ENCODE results near the gene LRRFIP1. TPM values are rescaled to one million over a fixed set of nuclear protein-coding genes. Genes with fewer than 3 reads are reported as not detected.

LRRFIP1 gene
- total and polyA plus RNA-seq, 4 donors: 79.7 to 194 (median 94.1) TPM

DNA sequence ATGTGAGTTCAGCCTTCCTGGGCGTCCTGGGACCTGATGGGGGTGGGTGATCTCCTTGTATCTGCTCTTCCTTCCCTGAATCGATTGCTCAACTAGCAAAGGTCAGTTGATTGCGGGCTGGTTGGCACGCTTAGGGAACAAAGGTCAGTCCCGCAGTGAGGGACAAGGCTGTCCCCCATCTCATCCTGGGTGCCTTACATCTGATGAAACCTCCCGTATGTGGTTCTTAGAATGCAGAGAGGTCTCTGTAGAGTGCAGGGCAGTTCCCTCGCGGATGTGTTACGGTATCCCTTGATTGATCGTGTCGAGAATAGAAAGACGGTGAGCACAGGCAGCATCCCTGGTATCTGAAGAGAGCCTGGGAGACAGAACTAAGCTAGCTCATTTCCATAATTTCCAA, 114.8 kb downstream of the LRRFIP1 start:
- 69 to 80% methylated on average over 12 of the region's 12 CpGs for WGBS, 2 donors
- ATAC-seq (ENCODE audit: insufficient read depth, low FRiP score): no peak
- peaks cover 0 to 9% (median 1%) of the 10 kb centered on the region in 4 donors for H3K36me3 ChIP-seq (ENCODE audit: control insufficient read depth in 4 of 4, insufficient read depth in 4 of 4, low read length in 4 of 4)
- no peak for DNase-seq
- H3K9ac ChIP-seq (ENCODE audit: insufficient read depth in 1 of 2, low read length in 2 of 2): no peak overlapping the region
- TF ChIP-seq, protein P1, sequence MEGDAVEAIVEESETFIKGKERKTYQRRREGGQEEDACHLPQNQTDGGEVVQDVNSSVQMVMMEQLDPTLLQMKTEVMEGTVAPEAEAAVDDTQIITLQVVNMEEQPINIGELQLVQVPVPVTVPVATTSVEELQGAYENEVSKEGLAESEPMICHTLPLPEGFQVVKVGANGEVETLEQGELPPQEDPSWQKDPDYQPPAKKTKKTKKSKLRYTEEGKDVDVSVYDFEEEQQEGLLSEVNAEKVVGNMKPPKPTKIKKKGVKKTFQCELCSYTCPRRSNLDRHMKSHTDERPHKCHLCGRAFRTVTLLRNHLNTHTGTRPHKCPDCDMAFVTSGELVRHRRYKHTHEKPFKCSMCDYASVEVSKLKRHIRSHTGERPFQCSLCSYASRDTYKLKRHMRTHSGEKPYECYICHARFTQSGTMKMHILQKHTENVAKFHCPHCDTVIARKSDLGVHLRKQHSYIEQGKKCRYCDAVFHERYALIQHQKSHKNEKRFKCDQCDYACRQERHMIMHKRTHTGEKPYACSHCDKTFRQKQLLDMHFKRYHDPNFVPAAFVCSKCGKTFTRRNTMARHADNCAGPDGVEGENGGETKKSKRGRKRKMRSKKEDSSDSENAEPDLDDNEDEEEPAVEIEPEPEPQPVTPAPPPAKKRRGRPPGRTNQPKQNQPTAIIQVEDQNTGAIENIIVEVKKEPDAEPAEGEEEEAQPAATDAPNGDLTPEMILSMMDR (IDR thresholded peaks at IDR 0.05; ENCODE audit: control extremely low read depth, extremely low read depth): no peak
- peaks cover 2 to 14% (median 10%) of the 10 kb centered on the region in 5 donors for H3K4me1 ChIP-seq (ENCODE audit: control insufficient read depth in 5 of 5, insufficient read depth in 5 of 5, low read length in 5 of 5)
- no peak overlapping the region for H3K4me3 ChIP-seq
- H3K9me3 ChIP-seq (ENCODE audit: control insufficient read depth in 4 of 4, insufficient read depth in 3 of 4, low read length in 3 of 4): no peaks in the 10 kb centered on the region
- H3K27ac ChIP-seq (ENCODE audit: low read depth in 1 of 2, low read length in 1 of 2): no peak overlapping the region
- no peaks in the 10 kb centered on the region for H3K27me3 ChIP-seq (ENCODE audit: control insufficient read depth in 3 of 3, insufficient read depth in 3 of 3, low read length in 2 of 3)

DNA sequence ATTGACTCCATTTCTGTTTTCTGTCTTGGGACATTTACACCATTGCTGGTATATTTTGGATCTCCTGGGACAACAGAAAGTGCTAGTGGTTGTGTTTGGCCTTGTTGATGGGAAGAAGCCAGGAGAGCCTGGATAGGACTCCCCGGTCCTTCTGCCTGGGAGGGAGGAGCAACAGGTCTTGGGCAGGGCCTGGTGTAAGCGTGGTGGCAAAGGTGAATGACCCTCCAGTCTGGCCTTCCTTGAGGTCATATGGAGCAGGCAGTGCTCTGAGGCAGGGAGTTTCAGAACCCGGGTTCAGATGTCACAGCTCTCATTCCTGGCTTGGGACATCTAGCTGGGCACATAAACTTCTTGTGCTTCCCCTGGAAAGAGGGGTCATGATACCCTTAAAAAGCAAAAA, 115.2 kb downstream of the LRRFIP1 start:
- no peak for ATAC-seq (ENCODE audit: insufficient read depth, low FRiP score)
- H3K27ac ChIP-seq (ENCODE audit: low read depth in 1 of 2, low read length in 1 of 2): no peak overlapping the region
- H3K4me3 ChIP-seq: no peak overlapping the region
- peaks cover 2 to 14% (median 6%) of the 10 kb centered on the region in 5 donors for H3K4me1 ChIP-seq (ENCODE audit: control insufficient read depth in 5 of 5, insufficient read depth in 5 of 5, low read length in 5 of 5)
- 87% methylated on average over 3 of the region's 3 CpGs for WGBS, 2 donors
- H3K9me3 ChIP-seq (ENCODE audit: control insufficient read depth in 4 of 4, insufficient read depth in 3 of 4, low read length in 3 of 4): no peaks in the 10 kb centered on the region
- TF ChIP-seq, protein P1 (IDR thresholded peaks at IDR 0.05; ENCODE audit: control extremely low read depth, extremely low read depth): no peak
- no peaks in the 10 kb centered on the region for H3K27me3 ChIP-seq (ENCODE audit: control insufficient read depth in 3 of 3, insufficient read depth in 3 of 3, low read length in 2 of 3)
- DNase-seq: no peak
- H3K36me3 ChIP-seq (ENCODE audit: control insufficient read depth in 4 of 4, insufficient read depth in 4 of 4, low read length in 4 of 4): peaks cover 0 to 10% (median 1%) of the 10 kb centered on the region in 4 donors
- H3K9ac ChIP-seq (ENCODE audit: insufficient read depth in 1 of 2, low read length in 2 of 2): no peak overlapping the region

DNA sequence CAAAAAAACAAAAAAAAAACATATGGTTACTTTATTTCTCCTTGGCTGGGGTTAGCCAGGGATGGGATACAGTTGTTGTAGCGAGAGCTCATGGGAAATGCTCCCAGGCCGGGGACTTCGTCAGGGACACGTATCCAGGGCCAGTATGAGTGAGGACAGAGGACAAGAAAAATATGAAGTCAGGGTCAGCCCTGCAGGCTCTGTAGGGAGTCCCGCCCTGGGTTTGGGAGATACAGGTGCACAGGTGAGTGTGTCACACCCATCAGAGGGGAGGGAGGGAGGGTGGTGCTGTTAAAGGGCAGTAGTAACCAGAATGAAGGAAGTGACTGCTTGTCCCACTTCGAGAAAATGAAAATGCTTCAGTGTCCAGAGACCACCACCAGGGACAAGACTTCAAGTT, 115.6 kb downstream of the LRRFIP1 start:
- Histone ChIP-seq H3K27ac (ENCODE audit: low read depth in 1 of 2, low read length in 1 of 2) (no peak overlapping the region), H3K36me3 (ENCODE audit: control insufficient read depth in 4 of 4, insufficient read depth in 4 of 4, low read length in 4 of 4) (peaks cover 0 to 12% (median 1%) of the 10 kb centered on the region in 4 donors), H3K4me1 (ENCODE audit: control insufficient read depth in 5 of 5, insufficient read depth in 5 of 5, low read length in 5 of 5) (peaks cover 2 to 14% (median 4%) of the 10 kb centered on the region in 5 donors), H3K4me3 (no peak overlapping the region), H3K9me3 (ENCODE audit: control insufficient read depth in 4 of 4, insufficient read depth in 3 of 4, low read length in 3 of 4) (no peaks in the 10 kb centered on the region), H3K9ac (ENCODE audit: insufficient read depth in 1 of 2, low read length in 2 of 2) (no peak overlapping the region), H3K27me3 (ENCODE audit: control insufficient read depth in 3 of 3, insufficient read depth in 3 of 3, low read length in 2 of 3) (no peaks in the 10 kb centered on the region)
- no peak for DNase-seq
- TF ChIP-seq, protein P1 (IDR thresholded peaks at IDR 0.05; ENCODE audit: control extremely low read depth, extremely low read depth): no peak
- WGBS, 2 donors: 77 to 85% methylated on average over 6 of the region's 6 CpGs
- no peak for ATAC-seq (ENCODE audit: insufficient read depth, low FRiP score)
